Uterus (tissue), 4 donors: ENCODE data around the gene CUZD1. TPM values are rescaled to one million over a fixed set of nuclear protein-coding genes. Genes with fewer than 3 reads are reported as not detected.

Source experiments
- DNase-seq, 2 donors: peaks; one replicate each; pipeline ENCODE4 v3.0.0-alpha.2; 2019 to 2020
- H3K27ac ChIP-seq, 2 donors: fragments of 200-600 bp; sonication (generic); 1 replicate in 1 of 2; 2 replicates in 1 of 2; pipeline ENCODE4 v1.5.1; 2016 to 2018
- H3K27me3 ChIP-seq, 2 donors: fragments of 200-600 bp; sonication (generic); one replicate each; pipeline ENCODE4 v1.5.1; 2018 to 2019; ENCODE audit warnings: control low read depth in 1 of 2
- H3K36me3 ChIP-seq, 2 donors: fragments of 200-600 bp; sonication (generic); one replicate each; pipeline ENCODE4 v1.5.1; 2019; ENCODE audit warnings: control low read depth in 1 of 2
- H3K4me1 ChIP-seq, 2 donors: fragments of 200-600 bp; sonication (generic); one replicate each; pipeline ENCODE4 v1.5.1; 2018 to 2019; ENCODE audit warnings: control low read depth in 1 of 2
- H3K4me3 ChIP-seq, 2 donors: fragments of 200-600 bp; sonication (generic); 1 replicate in 1 of 2; 2 replicates in 1 of 2; pipeline ENCODE4 v1.5.1; 2018 to 2019; ENCODE audit warnings: mild to moderate bottlenecking in 1 of 2
- H3K9me3 ChIP-seq, 2 donors: fragments of 200-600 bp; sonication (generic); one replicate each; pipeline ENCODE4 v1.5.1; 2019; ENCODE audit warnings: control low read depth in 1 of 2
- CTCF ChIP-seq, 4 experiments: fragments of 200-600 bp in 2 of 4; fragments of 450-650 bp in 2 of 4; sonication (generic) in 2 of 4; IDR thresholded peaks; one replicate each; pipeline ENCODE4 v1.5.1; 2016 to 2019; ENCODE audit warnings: antibody characterized with exemption in 4 of 4, mild to moderate bottlenecking in 2 of 4, moderate library complexity in 1 of 4
- POLR2A ChIP-seq, 2 donors: fragments of 450-650 bp; IDR thresholded peaks; one replicate each; pipeline ENCODE4 v1.6.1; 2016; ENCODE audit warnings: antibody characterized with exemption in 2 of 2, mild to moderate bottlenecking in 1 of 2, moderate library complexity in 1 of 2
- intact Hi-C: fragments of 100-400 bp; cut with DNase I; formaldehyde crosslinking; loops from one replicate; pipeline ENCODE4 v1.15.1; 2023; ENCODE audit warnings: low total_unique reads
- total RNA-seq, 4 donors: library from RNA; depleted of rRNA in 3 of 4; stranded (reverse); fragments of >200 nt in 3 of 4; gene quantifications; one replicate each; pipeline versions ENCODE4 v1.1.0 to v1.2.4, GENCODE V29; 2014 to 2023
- donor health status: DM: yes; HTN: yes; CAD: no.

Gene CUZD1
- total RNA-seq, 4 donors from 2014 or later, result 0.97 to 1.5 (median 1.3) TPM; not detected in 1

- no peaks in the 10 kb centered on the region for H3K27me3 ChIP-seq
- H3K4me1 ChIP-seq, result no peaks in the 10 kb centered on the region
- DNase-seq, result no peak
- H3K9me3 ChIP-seq, result no peaks in the 10 kb centered on the region
- H3K36me3 ChIP-seq, result no peaks in the 10 kb centered on the region
- TF ChIP-seq POLR2A (IDR thresholded peaks at IDR 0.05) (no peak), CTCF (IDR thresholded peaks at IDR 0.05) (no peak)
- H3K4me3 ChIP-seq, result no peak overlapping the region
- H3K27ac ChIP-seq, result no peak overlapping the region
- intact Hi-C loops, result no loop called here
Observed at GRCh38 chr10:122795924-122796323, 49.7 kb downstream of the CUZD1 start.

GRCh38 chr10:122786269-122786668, 59.4 kb downstream of the CUZD1 start:
- no peaks in the 10 kb centered on the region for H3K9me3 ChIP-seq
- DNase-seq, result no peak
- H3K27ac ChIP-seq, result no peak overlapping the region
- no peaks in the 10 kb centered on the region for H3K36me3 ChIP-seq
- intact Hi-C loops, result no loop called here
- no peak overlapping the region for H3K4me3 ChIP-seq
- TF ChIP-seq POLR2A (IDR thresholded peaks at IDR 0.05), result no peak
- no peak for TF ChIP-seq CTCF (IDR thresholded peaks at IDR 0.05)
- no peaks in the 10 kb centered on the region for H3K27me3 ChIP-seq
- no peaks in the 10 kb centered on the region for H3K4me1 ChIP-seq

- Histone ChIP-seq H3K27ac (no peak overlapping the region), H3K4me1 (no peaks in the 10 kb centered on the region), H3K4me3 (no peak overlapping the region), H3K27me3 (no peaks in the 10 kb centered on the region), H3K36me3 (no peaks in the 10 kb centered on the region), H3K9me3 (no peaks in the 10 kb centered on the region)
- no peak for DNase-seq
- TF ChIP-seq POLR2A (IDR thresholded peaks at IDR 0.05) (no peak), CTCF (IDR thresholded peaks at IDR 0.05) (no peak)
- intact Hi-C loops, result no loop called here
Observed at GRCh38 chr10:122782911-122783310, 62.7 kb downstream of the CUZD1 start.

Other genes with a start within 250 kb of the CUZD1 start
- gene C10orf120, start 146.0 kb downstream of the CUZD1 start, total RNA-seq, result not detected
- 1 to 10 TPM in 2 of 4 donors, under 1 TPM in 1, not detected in 1; 0.88 to 2.3 (median 2.3) TPM for gene FAM24B, start 33.7 kb upstream of the CUZD1 start, total RNA-seq
- not detected for gene FAM24A, start 64.8 kb upstream of the CUZD1 start, total RNA-seq
- 10 to 100 TPM in 2 of 4 donors, 1 to 10 TPM in 2; 1.5 to 15.8 (median 8.5) TPM for gene C10orf88, start 108.4 kb upstream of the CUZD1 start, total RNA-seq
- 10 to 100 TPM in 1 of 4 donors, 1 to 10 TPM in 2, under 1 TPM in 1; 0.77 to 11.2 (median 2.1) TPM for gene PSTK, start 134.5 kb upstream of the CUZD1 start, total RNA-seq
- 10 to 100 TPM in 3 of 4 donors, 1 to 10 TPM in 1; 3.1 to 30.7 (median 21.1) TPM for gene IKZF5, start 162.9 kb upstream of the CUZD1 start, total RNA-seq
- 10 to 100 TPM; 13.1 to 32.2 (median 17.2) TPM for gene ACADSB, start 163.1 kb upstream of the CUZD1 start, total RNA-seq